HepG2 (cell line): Measurements from ENCODE around the gene AP1M2. TPM values are rescaled to one million over a fixed set of nuclear protein-coding genes. Genes with fewer than 3 reads are reported as not detected.
A peak's percentile ranks its signal among the peaks of the same experiment; 100 is the strongest.

Experiments used
- ARID4A ChIP-seq: sonication (generic); formaldehyde crosslinking; IDR thresholded peaks from 2 replicates; pipeline ENCODE4 v1.5.0; 2020; ENCODE audit warnings: mild to moderate bottlenecking, missing genetic modification reagents, borderline replicate concordance
- CREB1 ChIP-seq, 2 experiments: fragments of 450-650 bp in 1 of 2; IDR thresholded peaks; 2 replicates each; pipeline ENCODE4 v1.6.1; 2016 to 2017; ENCODE audit warnings: control low read depth in 1 of 2, mild to moderate bottlenecking in 1 of 2, missing compliant biosample characterization in 1 of 2, missing genetic modification characterization in 1 of 2
- HNRNPLL ChIP-seq: fragments of 200-400 bp; formaldehyde crosslinking; IDR thresholded peaks from 2 replicates; pipeline ENCODE4 v1.6.1; 2017; ENCODE audit warnings: mild to moderate bottlenecking, low read depth, low read length; ENCODE audit not compliant: poor library complexity, severe bottlenecking
- POLR2G ChIP-seq: fragments of 200-400 bp; formaldehyde crosslinking; IDR thresholded peaks from 2 replicates; pipeline ENCODE4 v1.6.1; 2018; ENCODE audit warnings: mild to moderate bottlenecking, low read depth, low read length, moderate library complexity
- RXRA ChIP-seq: sonication (generic); formaldehyde crosslinking; IDR thresholded peaks from 2 replicates; pipeline ENCODE4 v1.5.1; 2020; ENCODE audit warnings: missing genetic modification reagents
- SMARCC2 ChIP-seq: fragments of 450-650 bp; IDR thresholded peaks from 2 replicates; pipeline ENCODE4 v1.6.1; 2017; ENCODE audit warnings: antibody characterized with exemption, mild to moderate bottlenecking
- SRSF1 ChIP-seq: fragments of 200-400 bp; formaldehyde crosslinking; optimal IDR thresholded peaks from 2 replicates; pipeline ENCODE3; 2017; ENCODE audit warnings: mild to moderate bottlenecking, low read depth, low read length, moderate library complexity
- TBL1XR1 ChIP-seq: fragments of 150-350 bp; IDR thresholded peaks from 2 replicates; pipeline ENCODE4 v1.6.1; 2014; ENCODE audit warnings: borderline replicate concordance, low read length; ENCODE audit not compliant: partially characterized antibody
- ZC3H13 ChIP-seq: sonication (generic); formaldehyde crosslinking; IDR thresholded peaks from 2 replicates; pipeline ENCODE4 v1.8.1; 2023; ENCODE audit warnings: mild to moderate bottlenecking, missing genetic modification reagents, moderate library complexity
- ZHX2 ChIP-seq, 2 experiments: sonication (generic) in 1 of 2; formaldehyde crosslinking in 1 of 2; IDR thresholded peaks; 2 replicates each; pipeline versions ENCODE4 v1.6.1 to v1.9.0; 2014 to 2022; ENCODE audit warnings: antibody characterized with exemption in 1 of 2, borderline replicate concordance in 1 of 2, inconsistent platforms in 1 of 2, low read depth in 1 of 2, missing genetic modification reagents in 1 of 2
- ZNF572 ChIP-seq: sonication (generic); formaldehyde crosslinking; IDR thresholded peaks from 2 replicates; pipeline ENCODE4 v1.5.1; 2020; ENCODE audit warnings: mild to moderate bottlenecking, missing genetic modification reagents
- ZNF576 ChIP-seq: sonication (generic); formaldehyde crosslinking; IDR thresholded peaks from 2 replicates; pipeline ENCODE4 v1.4.0; 2020; ENCODE audit warnings: mild to moderate bottlenecking, missing genetic modification reagents
- ZNF768 ChIP-seq: sonication (generic); formaldehyde crosslinking; IDR thresholded peaks from 2 replicates; pipeline ENCODE4 v1.4.0; 2020; ENCODE audit warnings: missing genetic modification reagents
- polyA plus RNA-seq, 8 experiments: library from polyadenylated mRNA; depleted of rRNA in 3 of 8; stranded (reverse) in 7 of 8; unstranded in 1 of 8; fragments of >200 nt; fragmentation: Illumina TruSeq in 4 of 8; extraction: Trizol in 4 of 8; gene quantifications; 2 replicates each; pipeline versions ENCODE4 v1.2.1 to v1.2.3, GENCODE V29; 2011 to 2016; ENCODE audit warnings: low read depth in 4 of 8, missing spikeins in 1 of 8, mixed read lengths in 1 of 8; ENCODE audit not compliant: insufficient read depth in 1 of 8
- total RNA-seq, 5 experiments: library from RNA; depleted of rRNA; stranded (reverse); fragments of >200 nt; fragmentation: Illumina TruSeq; extraction: Trizol; gene quantifications; 2 replicates each; pipeline ENCODE4 v1.2.3, GENCODE V29; 2016; ENCODE audit warnings: low read depth in 1 of 5

The AP1M2 gene
- total and polyA plus RNA-seq, 2 of the 13 experiments (the other 11 are each of a cell fraction or from before 2014, with no cell fraction given) = 6.3 to 76.8 TPM

- TF ChIP-seq SMARCC2 (no peak), POLR2G (peak; percentile 84), RXRA (peak; percentile 80), ZNF768 (CRISPR knock-in tag) (peak; percentile 82), TBL1XR1 (no peak), ZNF572 (CRISPR knock-in tag) (no peak), ZNF576 (CRISPR knock-in tag) (no peak), SRSF1 (peak; percentile 37), ZHX2 (IDR thresholded peaks at IDR 0.05; ENCODE audit: low read depth) (peak; percentile 70), ZHX2 (CRISPR knock-in tag; IDR thresholded peaks at IDR 0.05; ENCODE audit: borderline replicate concordance) (peak; percentile 77; the same call in 1 of the 2 replicates), CREB1 (IDR thresholded peaks at IDR 0.05) (no peak), CREB1 (CRISPR knock-in tag; IDR thresholded peaks at IDR 0.05) (no peak), HNRNPLL (peak; percentile 79), ARID4A (peak; percentile 93), ZC3H13 (CRISPR knock-in tag) (peak; percentile 97)
These were observed 21.3 kb downstream of the AP1M2 start, which contains the start of gene KRI1 (continued) for GRCh38 chr19:10565567-10566407.
